ENCODE data around the gene MARCKSL1.

- peak; percentile 90 for TF ChIP-seq CTCF (IDR thresholded peaks at IDR 0.05)
- TF ChIP-seq EZH2 (IDR thresholded peaks at IDR 0.05; ENCODE audit: borderline replicate concordance, insufficient read depth, low read depth, low read length, poor library complexity, severe bottlenecking): no peak
Measured at GRCh38 chr1:32334864-32335534, 1.0 kb downstream of the MARCKSL1 start.

Measured in B cell (primary cell).